22Rv1 (cell line): ENCODE results near the gene TGFB1.

ENCODE experiments used
- CTCF ChIP-seq: fragments of 450-650 bp; IDR thresholded peaks from 2 replicates; pipeline ENCODE4 v1.5.1; 2017; ENCODE audit warnings: mild to moderate bottlenecking
- ZFX ChIP-seq: fragments of 450-650 bp; IDR thresholded peaks from 2 replicates; pipeline ENCODE4 v1.6.1; 2017; ENCODE audit warnings: antibody characterized with exemption, borderline replicate concordance

GRCh38 chr19:41295499-41295898 is 58.2 kb downstream of the TGFB1 start:
- TF ChIP-seq CTCF: no peak
- TF ChIP-seq ZFX: no peak
